ENCODE data around the gene METTL6. TPM values are rescaled to one million over a fixed set of nuclear protein-coding genes. Genes with fewer than 3 reads are reported as not detected.
A peak's percentile ranks its signal among the peaks of the same experiment; 100 is the strongest.
"Not testable (repeated sequence)": the region's sequence is repeated elsewhere in the genome, so short reads cannot be mapped to it uniquely, and the experiment has no call there.

The METTL6 gene
- total RNA-seq, 4 donors from 2014 or later: 9.5 to 16.2 (median 13.4) TPM

- Histone ChIP-seq H3K9me3 (no peaks in the 10 kb centered on the region), H3K4me3 (peak overlapping the region in 2 of 4 donors; percentile 83 to 95), H3K27me3 (no peaks in the 10 kb centered on the region), H3K27ac (no peak overlapping the region), H3K4me1 (peaks cover 0 to 32% (median 2%) of the 10 kb centered on the region in 4 donors), H3K36me3 (peaks cover 0 to 43% (median 0%) of the 10 kb centered on the region in 3 donors)
- DNase-seq: no peak
- TF ChIP-seq CTCF (IDR thresholded peaks at IDR 0.05) (no peak), POLR2A (IDR thresholded peaks at IDR 0.05) (no peak)
Measured at GRCh38 chr3:15429080-15429479, 1.7 kb upstream of the METTL6 start.

- Histone ChIP-seq H3K4me1 (peaks cover 0 to 32% (median 2%) of the 10 kb centered on the region in 4 donors), H3K9me3 (no peaks in the 10 kb centered on the region), H3K27me3 (no peaks in the 10 kb centered on the region), H3K36me3 (peaks cover 0 to 42% (median 0%) of the 10 kb centered on the region in 3 donors), H3K4me3 (peak overlapping the region; percentile 73 to 95 (median 84)), H3K27ac (peak overlapping the region in 1 of 4 donors; percentile 78)
- no peak for DNase-seq
- TF ChIP-seq POLR2A (IDR thresholded peaks at IDR 0.05) (no peak), CTCF (IDR thresholded peaks at IDR 0.05) (no peak)
Measured at GRCh38 chr3:15428539-15428938, 1.2 kb upstream of the METTL6 start.

- TF ChIP-seq POLR2A (IDR thresholded peaks at IDR 0.05) (no peak), CTCF (IDR thresholded peaks at IDR 0.05) (no peak)
- H3K4me1 ChIP-seq: peaks cover 0 to 32% (median 2%) of the 10 kb centered on the region in 4 donors
- H3K4me3 ChIP-seq: peak overlapping the region; percentile 73 to 95 (median 84)
- no peaks in the 10 kb centered on the region for H3K9me3 ChIP-seq
- peak overlapping the region; percentile 78 to 81 (median 80) for H3K27ac ChIP-seq
- H3K27me3 ChIP-seq: no peaks in the 10 kb centered on the region
- H3K36me3 ChIP-seq: peaks cover 0 to 42% (median 0%) of the 10 kb centered on the region in 3 donors
- DNase-seq: peak in 2 of 3 donors; percentile 50 to 54
Measured at GRCh38 chr3:15427981-15428380, 637 bp upstream of the METTL6 start.

- no peak for TF ChIP-seq CTCF (IDR thresholded peaks at IDR 0.05)
- no peaks in the 10 kb centered on the region for H3K27me3 ChIP-seq
- peak overlapping the region; percentile 73 to 95 (median 84) for H3K4me3 ChIP-seq
- H3K9me3 ChIP-seq: no peaks in the 10 kb centered on the region
- peaks cover 0 to 32% (median 2%) of the 10 kb centered on the region in 4 donors for H3K4me1 ChIP-seq
- DNase-seq: no peak
- peaks cover 0 to 34% (median 0%) of the 10 kb centered on the region in 3 donors for H3K36me3 ChIP-seq
- peak overlapping the region; percentile 78 to 81 (median 80) for H3K27ac ChIP-seq
Measured at GRCh38 chr3:15426579-15427118, 695 bp downstream of the METTL6 start.

- no peak overlapping the region for H3K4me3 ChIP-seq
- TF ChIP-seq POLR2A (IDR thresholded peaks at IDR 0.05) (no peak), CTCF (IDR thresholded peaks at IDR 0.05) (no peak)
- H3K9me3 ChIP-seq: no peaks in the 10 kb centered on the region
- peaks cover 0 to 52% (median 0%) of the 10 kb centered on the region in 3 donors for H3K36me3 ChIP-seq
- H3K27ac ChIP-seq: no peak overlapping the region
- no peaks in the 10 kb centered on the region for H3K27me3 ChIP-seq
- DNase-seq: no peak
- H3K4me1 ChIP-seq: peaks cover 0 to 2% (median 0%) of the 10 kb centered on the region in 4 donors
Measured at GRCh38 chr3:15420871-15421270, 6.5 kb downstream of the METTL6 start.

- H3K27me3 ChIP-seq, H3K4me3 ChIP-seq, H3K9me3 ChIP-seq, H3K4me1 ChIP-seq, DNase-seq, H3K27ac ChIP-seq: not testable (repeated sequence)
- H3K36me3 ChIP-seq: peaks cover 0 to 46% (median 0%) of the 10 kb centered on the region in 3 donors
Measured at GRCh38 chr3:15410966-15411365, 16.4 kb downstream of the METTL6 start.
